ENCODE results near the gene PDCL2.

PDCL2 gene

GRCh38 chr4:55540271-55540670 is 51.8 kb downstream of the PDCL2 start:
- in situ Hi-C loops (cut with MboI; ENCODE audit: low sequenced_read_pairs) = no loop called here

GRCh38 chr4:55539658-55540057 is 52.4 kb downstream of the PDCL2 start:
- in situ Hi-C loops (cut with MboI; ENCODE audit: low sequenced_read_pairs) = no loop called here

- in situ Hi-C loops (cut with MboI; ENCODE audit: low sequenced_read_pairs) = no loop called here
Observed at GRCh38 chr4:55538531-55538930, 53.5 kb downstream of the PDCL2 start.

GRCh38 chr4:55534306-55534705 is 57.7 kb downstream of the PDCL2 start:
- in situ Hi-C loops (cut with MboI; ENCODE audit: low sequenced_read_pairs) = no loop called here

GRCh38 chr4:55530691-55531090 is 61.4 kb downstream of the PDCL2 start:
- in situ Hi-C loops (cut with MboI; ENCODE audit: low sequenced_read_pairs) = no loop called here

- in situ Hi-C loops (cut with MboI; ENCODE audit: low sequenced_read_pairs) = no loop called here
Observed at GRCh38 chr4:55530167-55530566, 61.9 kb downstream of the PDCL2 start.

- in situ Hi-C loops (cut with MboI; ENCODE audit: low sequenced_read_pairs) = no loop called here
Observed at GRCh38 chr4:55528491-55528890, 63.6 kb downstream of the PDCL2 start.

- in situ Hi-C loops (cut with MboI; ENCODE audit: low sequenced_read_pairs) = no loop called here
Observed at GRCh38 chr4:55524844-55525571, 67.0 kb downstream of the PDCL2 start.

- in situ Hi-C loops (cut with MboI; ENCODE audit: low sequenced_read_pairs) = no loop called here
Observed at GRCh38 chr4:55518442-55518841, 73.6 kb downstream of the PDCL2 start.

GRCh38 chr4:55517526-55518229 is 74.4 kb downstream of the PDCL2 start:
- in situ Hi-C loops (cut with MboI; ENCODE audit: low sequenced_read_pairs) = no loop called here

- in situ Hi-C loops (cut with MboI; ENCODE audit: low sequenced_read_pairs) = no loop called here
Observed at GRCh38 chr4:55512922-55513571, 79.0 kb downstream of the PDCL2 start.

GRCh38 chr4:55512077-55512476 is 80.0 kb downstream of the PDCL2 start:
- in situ Hi-C loops (cut with MboI; ENCODE audit: low sequenced_read_pairs) = no loop called here

GRCh38 chr4:55510685-55511084 is 81.4 kb downstream of the PDCL2 start:
- in situ Hi-C loops (cut with MboI; ENCODE audit: low sequenced_read_pairs) = no loop called here

- in situ Hi-C loops (cut with MboI; ENCODE audit: low sequenced_read_pairs) = no loop called here
Observed at GRCh38 chr4:55509266-55509665, 82.8 kb downstream of the PDCL2 start.

- in situ Hi-C loops (cut with MboI; ENCODE audit: low sequenced_read_pairs) = no loop called here
Observed at GRCh38 chr4:55507612-55508011, 84.4 kb downstream of the PDCL2 start.
